NCI-H1105 (cell line): ENCODE data around the gene FARP1.
A peak's percentile ranks its signal among the peaks of the same experiment; 100 is the strongest.
"Not testable (repeated sequence)": the region's sequence is repeated elsewhere in the genome, so short reads cannot be mapped to it uniquely, and the experiment has no call there.

ENCODE experiments used
- DNase-seq: peaks from one replicate; lab custom pipeline; 2025; lab: John Stamatoyannopoulos, UW

Gene FARP1

GRCh38 chr13:98363326-98363725 lies 220.4 kb downstream of the FARP1 start:
- no peak for DNase-seq

GRCh38 chr13:98364179-98364578 lies 221.3 kb downstream of the FARP1 start:
- no peak for DNase-seq

- DNase-seq, result no peak
Observed at GRCh38 chr13:98364647-98365046, 221.8 kb downstream of the FARP1 start.

- DNase-seq, result no peak
Observed at GRCh38 chr13:98365302-98365701, 222.4 kb downstream of the FARP1 start.

- no peak for DNase-seq
Observed at GRCh38 chr13:98366010-98366409, 223.1 kb downstream of the FARP1 start.

GRCh38 chr13:98366443-98366842 lies 223.5 kb downstream of the FARP1 start:
- DNase-seq, result no peak

GRCh38 chr13:98366959-98367358 lies 224.1 kb downstream of the FARP1 start:
- DNase-seq, result no peak

- no peak for DNase-seq
Observed at GRCh38 chr13:98368019-98368418, 225.1 kb downstream of the FARP1 start.

GRCh38 chr13:98369520-98369919 lies 226.6 kb downstream of the FARP1 start:
- not testable (repeated sequence) for DNase-seq

- DNase-seq, result no peak
Observed at GRCh38 chr13:98370261-98370660, 227.4 kb downstream of the FARP1 start.

- no peak for DNase-seq
Observed at GRCh38 chr13:98370806-98371515, 228.1 kb downstream of the FARP1 start.

GRCh38 chr13:98371516-98372023 lies 228.7 kb downstream of the FARP1 start:
- no peak for DNase-seq

GRCh38 chr13:98372876-98373275 lies 230.0 kb downstream of the FARP1 start:
- DNase-seq, result no peak

- no peak for DNase-seq
Observed at GRCh38 chr13:98374750-98375149, 231.9 kb downstream of the FARP1 start.

- DNase-seq, result no peak
Observed at GRCh38 chr13:98377635-98378378, 234.9 kb downstream of the FARP1 start.

- no peak for DNase-seq
Observed at GRCh38 chr13:98384739-98385138, 241.8 kb downstream of the FARP1 start.

- no peak for DNase-seq
Observed at GRCh38 chr13:98385606-98386005, 242.7 kb downstream of the FARP1 start.

GRCh38 chr13:98386637-98387036 lies 243.7 kb downstream of the FARP1 start:
- peak; percentile 21 for DNase-seq

- DNase-seq, result no peak
Observed at GRCh38 chr13:98389319-98389718, 246.4 kb downstream of the FARP1 start.

- peak; percentile 3 for DNase-seq
Observed at GRCh38 chr13:98390086-98390715, 247.3 kb downstream of the FARP1 start.

GRCh38 chr13:98393873-98394272 lies 251.0 kb downstream of the FARP1 start:
- DNase-seq, result no peak

- DNase-seq, result no peak
Observed at GRCh38 chr13:98394820-98395510, 252.1 kb downstream of the FARP1 start.
